ENCODE data around the gene CENPL. TPM values are rescaled to one million over a fixed set of nuclear protein-coding genes. Genes with fewer than 3 reads are reported as not detected.
A peak's percentile ranks its signal among the peaks of the same experiment; 100 is the strongest.

Gene CENPL, protein sequence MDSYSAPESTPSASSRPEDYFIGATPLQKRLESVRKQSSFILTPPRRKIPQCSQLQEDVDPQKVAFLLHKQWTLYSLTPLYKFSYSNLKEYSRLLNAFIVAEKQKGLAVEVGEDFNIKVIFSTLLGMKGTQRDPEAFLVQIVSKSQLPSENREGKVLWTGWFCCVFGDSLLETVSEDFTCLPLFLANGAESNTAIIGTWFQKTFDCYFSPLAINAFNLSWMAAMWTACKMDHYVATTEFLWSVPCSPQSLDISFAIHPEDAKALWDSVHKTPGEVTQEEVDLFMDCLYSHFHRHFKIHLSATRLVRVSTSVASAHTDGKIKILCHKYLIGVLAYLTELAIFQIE
- 9.9 TPM for total RNA-seq

- Histone ChIP-seq H3K27me3 (ENCODE audit: control insufficient read depth in 3 of 3, insufficient read depth in 3 of 3, low read length in 3 of 3) (no peaks in the 10 kb centered on the region), H3K36me3 (ENCODE audit: control insufficient read depth in 3 of 3, insufficient read depth in 3 of 3, low read length in 3 of 3) (peaks cover 0 to 2% (median 0%) of the 10 kb centered on the region in 3 donors), H3K9ac (ENCODE audit: low read depth in 1 of 3, low read length in 3 of 3) (peak within 1 kb of the TSS; percentile 94 to 98 (median 98)), H3K9me3 (ENCODE audit: control insufficient read depth in 3 of 3, low read length in 3 of 3) (no peaks in the 10 kb centered on the region), H3K27ac (ENCODE audit: low read depth, low read length) (peak within 1 kb of the TSS; percentile 99), H3K4me1 (ENCODE audit: control insufficient read depth in 3 of 3, insufficient read depth in 3 of 3, low read length in 3 of 3) (peaks cover 8 to 9% (median 8%) of the 10 kb centered on the region in 3 donors), H3K4me3 (ENCODE audit: low read length in 3 of 3) (peak within 1 kb of the TSS; percentile 95 to 100 (median 98))
Measured at GRCh38 chr1:173824315-173825081, at the start of gene CENPL, which contains the start of gene DARS2. Gene CENPL, minus strand, starts transcription at chr1:173824883. Its CDS starts 13,584 bp downstream, at chr1:173811299. Gene DARS2, plus strand, starts transcription at chr1:173824673. Its CDS starts 557 bp downstream, at chr1:173825230.

DNA sequence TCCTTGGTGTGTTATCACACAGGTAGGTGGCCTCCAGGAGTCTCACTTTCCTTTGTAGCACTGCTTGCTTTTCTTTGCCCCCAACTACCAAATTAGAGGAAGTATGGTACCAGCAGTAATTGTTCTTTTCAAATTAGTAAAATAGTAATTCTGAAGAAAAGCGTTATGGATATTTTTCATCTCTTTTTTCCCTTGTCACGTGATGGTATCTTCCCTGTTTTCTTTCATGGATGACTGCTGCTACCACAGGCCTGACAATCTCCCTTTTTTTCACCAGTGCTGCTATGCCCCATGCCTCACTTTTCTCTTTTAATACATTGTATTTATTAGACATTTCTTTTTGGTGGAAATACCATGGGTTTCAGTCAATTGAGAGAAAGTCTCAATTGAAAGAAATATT is 46.8 kb upstream of the CENPL start:
- Histone ChIP-seq H3K27ac (ENCODE audit: low read depth, low read length) (no peak overlapping the region), H3K4me1 (ENCODE audit: control insufficient read depth in 3 of 3, insufficient read depth in 3 of 3, low read length in 3 of 3) (peaks cover 12 to 24% (median 20%) of the 10 kb centered on the region in 3 donors), H3K9ac (ENCODE audit: low read depth in 1 of 3, low read length in 3 of 3) (no peak overlapping the region), H3K27me3 (ENCODE audit: control insufficient read depth in 3 of 3, insufficient read depth in 3 of 3, low read length in 3 of 3) (no peaks in the 10 kb centered on the region), H3K9me3 (ENCODE audit: control insufficient read depth in 3 of 3, low read length in 3 of 3) (no peaks in the 10 kb centered on the region), H3K4me3 (ENCODE audit: low read length in 3 of 3) (no peak overlapping the region), H3K36me3 (ENCODE audit: control insufficient read depth in 3 of 3, insufficient read depth in 3 of 3, low read length in 3 of 3) (peaks cover 5 to 23% (median 14%) of the 10 kb centered on the region in 3 donors)

DNA sequence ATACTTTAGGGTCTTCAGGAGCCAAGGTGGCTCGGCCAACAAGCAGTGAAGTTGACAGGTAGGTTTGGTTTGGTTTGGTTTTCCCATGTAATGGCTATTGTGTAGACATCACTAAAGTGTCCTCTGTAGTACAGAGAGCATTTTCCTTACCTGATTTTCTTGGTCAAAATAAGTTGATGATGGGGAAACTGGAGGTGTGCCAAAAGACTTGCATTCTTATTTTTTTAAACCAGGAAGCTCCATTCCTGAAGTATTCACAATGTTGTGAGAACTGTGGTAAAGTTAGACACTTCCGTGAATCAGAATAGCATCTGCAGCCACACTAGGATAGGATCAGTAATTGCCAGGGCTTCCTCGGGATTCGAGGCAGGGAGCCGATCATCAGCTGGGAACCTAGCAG is 46.4 kb upstream of the CENPL start:
- no peaks in the 10 kb centered on the region for H3K27me3 ChIP-seq (ENCODE audit: control insufficient read depth in 3 of 3, insufficient read depth in 3 of 3, low read length in 3 of 3)
- H3K4me1 ChIP-seq (ENCODE audit: control insufficient read depth in 3 of 3, insufficient read depth in 3 of 3, low read length in 3 of 3): peaks cover 15 to 27% (median 24%) of the 10 kb centered on the region in 3 donors
- H3K9me3 ChIP-seq (ENCODE audit: control insufficient read depth in 3 of 3, low read length in 3 of 3): no peaks in the 10 kb centered on the region
- H3K27ac ChIP-seq (ENCODE audit: low read depth, low read length): no peak overlapping the region
- H3K4me3 ChIP-seq (ENCODE audit: low read length in 3 of 3): no peak overlapping the region
- no peak overlapping the region for H3K9ac ChIP-seq (ENCODE audit: low read depth in 1 of 3, low read length in 3 of 3)
- peaks cover 8 to 23% (median 18%) of the 10 kb centered on the region in 3 donors for H3K36me3 ChIP-seq (ENCODE audit: control insufficient read depth in 3 of 3, insufficient read depth in 3 of 3, low read length in 3 of 3)

DNA sequence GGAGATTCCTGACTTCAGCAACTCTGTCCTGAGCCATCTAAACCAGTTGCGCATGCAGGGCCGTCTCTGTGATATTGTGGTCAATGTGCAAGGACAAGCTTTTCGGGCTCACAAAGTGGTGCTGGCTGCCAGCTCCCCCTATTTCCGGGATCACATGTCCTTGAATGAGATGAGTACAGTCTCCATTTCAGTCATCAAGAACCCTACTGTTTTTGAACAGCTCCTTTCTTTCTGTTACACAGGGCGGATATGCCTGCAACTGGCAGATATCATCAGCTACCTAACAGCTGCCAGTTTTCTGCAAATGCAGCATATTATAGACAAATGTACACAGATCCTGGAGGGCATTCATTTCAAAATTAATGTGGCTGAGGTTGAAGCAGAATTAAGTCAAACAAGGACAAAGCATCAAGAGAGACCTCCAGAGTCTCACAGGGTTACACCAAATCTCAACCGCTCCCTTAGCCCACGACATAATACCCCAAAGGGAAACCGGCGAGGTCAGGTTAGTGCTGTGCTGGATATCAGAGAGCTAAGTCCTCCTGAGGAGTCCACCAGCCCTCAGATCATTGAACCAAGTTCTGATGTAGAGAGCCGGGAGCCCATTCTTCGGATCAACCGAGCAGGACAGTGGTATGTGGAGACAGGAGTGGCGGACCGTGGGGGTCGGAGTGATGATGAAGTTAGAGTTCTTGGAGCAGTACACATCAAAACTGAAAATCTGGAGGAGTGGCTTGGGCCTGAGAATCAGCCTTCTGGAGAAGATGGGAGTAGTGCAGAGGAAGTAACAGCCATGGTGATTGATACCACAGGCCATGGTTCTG is 45.8 kb upstream of the CENPL start:
- H3K9me3 ChIP-seq (ENCODE audit: control insufficient read depth in 3 of 3, low read length in 3 of 3): no peaks in the 10 kb centered on the region
- no peak overlapping the region for H3K9ac ChIP-seq (ENCODE audit: low read depth in 1 of 3, low read length in 3 of 3)
- H3K36me3 ChIP-seq (ENCODE audit: control insufficient read depth in 3 of 3, insufficient read depth in 3 of 3, low read length in 3 of 3): peaks cover 7 to 24% (median 21%) of the 10 kb centered on the region in 3 donors
- no peak overlapping the region for H3K4me3 ChIP-seq (ENCODE audit: low read length in 3 of 3)
- peak overlapping the region; percentile 36 for H3K27ac ChIP-seq (ENCODE audit: low read depth, low read length)
- peaks cover 15 to 27% (median 27%) of the 10 kb centered on the region in 3 donors for H3K4me1 ChIP-seq (ENCODE audit: control insufficient read depth in 3 of 3, insufficient read depth in 3 of 3, low read length in 3 of 3)
- no peaks in the 10 kb centered on the region for H3K27me3 ChIP-seq (ENCODE audit: control insufficient read depth in 3 of 3, insufficient read depth in 3 of 3, low read length in 3 of 3)

- Histone ChIP-seq H3K27ac (ENCODE audit: low read depth, low read length) (peak overlapping the region; percentile 89), H3K4me1 (ENCODE audit: control insufficient read depth in 3 of 3, insufficient read depth in 3 of 3, low read length in 3 of 3) (peaks cover 15 to 27% (median 27%) of the 10 kb centered on the region in 3 donors), H3K9ac (ENCODE audit: low read depth in 1 of 3, low read length in 3 of 3) (peak overlapping the region; percentile 79 to 86 (median 81)), H3K9me3 (ENCODE audit: control insufficient read depth in 3 of 3, low read length in 3 of 3) (no peaks in the 10 kb centered on the region), H3K27me3 (ENCODE audit: control insufficient read depth in 3 of 3, insufficient read depth in 3 of 3, low read length in 3 of 3) (no peaks in the 10 kb centered on the region), H3K4me3 (ENCODE audit: low read length in 3 of 3) (peak overlapping the region; percentile 94 to 95 (median 95)), H3K36me3 (ENCODE audit: control insufficient read depth in 3 of 3, insufficient read depth in 3 of 3, low read length in 3 of 3) (peaks cover 14 to 33% (median 30%) of the 10 kb centered on the region in 3 donors)
Measured at GRCh38 chr1:173869021-173869359, 44.3 kb upstream of the CENPL start.

DNA sequence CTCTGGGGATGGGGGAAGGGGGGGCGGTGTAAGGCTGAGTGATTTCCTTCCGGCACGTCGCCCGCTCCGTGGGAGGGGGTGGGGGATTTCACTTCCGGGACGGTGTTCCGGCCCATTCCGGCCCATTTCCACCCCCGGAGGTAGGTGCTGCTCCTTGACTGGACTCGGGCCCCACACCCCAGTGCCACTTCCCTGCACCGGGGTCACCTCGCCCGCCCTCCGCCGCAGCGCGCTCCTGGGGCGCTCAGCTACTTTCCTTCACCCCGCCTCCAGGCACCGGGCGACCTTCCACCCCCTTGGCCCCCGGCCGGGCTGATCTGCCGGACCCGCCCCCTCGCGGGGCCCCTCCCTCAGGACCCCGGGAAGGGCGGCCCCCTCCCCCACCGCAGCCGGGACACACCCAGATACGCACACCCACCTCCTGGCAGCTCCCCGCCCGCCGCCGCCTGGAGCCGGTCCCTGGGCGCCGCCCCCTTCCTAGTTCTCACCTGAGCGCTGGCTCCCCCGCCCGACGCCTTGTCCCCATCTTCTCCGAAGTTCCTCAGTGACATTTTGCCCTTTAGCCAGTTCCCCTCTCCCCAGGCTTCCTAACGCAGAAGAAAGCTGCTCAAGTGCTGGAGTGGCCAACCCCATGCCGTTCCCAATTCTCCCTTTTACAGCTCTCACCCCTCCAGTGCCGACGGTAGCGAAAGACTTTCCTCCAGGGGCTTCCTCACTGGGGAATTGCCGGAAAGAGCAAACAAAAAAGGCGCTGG is 43.8 kb upstream of the CENPL start, which contains the start of gene ZBTB37:
TSS of gene ZBTB37 (plus strand) at position 115 of the 755 bp plus-strand sequence. CDS start 1,846 bp downstream, outside the sequence.
- peak within 1 kb of the TSS; percentile 89 for H3K27ac ChIP-seq (ENCODE audit: low read depth, low read length)
- peak within 1 kb of the TSS; percentile 94 to 95 (median 95) for H3K4me3 ChIP-seq (ENCODE audit: low read length in 3 of 3)
- H3K9me3 ChIP-seq (ENCODE audit: control insufficient read depth in 3 of 3, low read length in 3 of 3): no peaks in the 10 kb centered on the region
- peaks cover 15 to 27% (median 27%) of the 10 kb centered on the region in 3 donors for H3K4me1 ChIP-seq (ENCODE audit: control insufficient read depth in 3 of 3, insufficient read depth in 3 of 3, low read length in 3 of 3)
- H3K27me3 ChIP-seq (ENCODE audit: control insufficient read depth in 3 of 3, insufficient read depth in 3 of 3, low read length in 3 of 3): no peaks in the 10 kb centered on the region
- H3K36me3 ChIP-seq (ENCODE audit: control insufficient read depth in 3 of 3, insufficient read depth in 3 of 3, low read length in 3 of 3): peaks cover 14 to 36% (median 32%) of the 10 kb centered on the region in 3 donors
- H3K9ac ChIP-seq (ENCODE audit: low read depth in 1 of 3, low read length in 3 of 3): peak within 1 kb of the TSS; percentile 79 to 88 (median 86)

GRCh38 chr1:173867753-173868265 is 43.1 kb upstream of the CENPL start, which contains the start of gene GAS5:
Gene GAS5, minus strand, starts transcription at chr1:173867989.
- peaks cover 15 to 27% (median 27%) of the 10 kb centered on the region in 3 donors for H3K4me1 ChIP-seq (ENCODE audit: control insufficient read depth in 3 of 3, insufficient read depth in 3 of 3, low read length in 3 of 3)
- H3K9me3 ChIP-seq (ENCODE audit: control insufficient read depth in 3 of 3, low read length in 3 of 3): no peaks in the 10 kb centered on the region
- peak within 1 kb of the TSS; percentile 89 for H3K27ac ChIP-seq (ENCODE audit: low read depth, low read length)
- H3K9ac ChIP-seq (ENCODE audit: low read depth in 1 of 3, low read length in 3 of 3): peak within 1 kb of the TSS; percentile 79 to 88 (median 86)
- H3K27me3 ChIP-seq (ENCODE audit: control insufficient read depth in 3 of 3, insufficient read depth in 3 of 3, low read length in 3 of 3): no peaks in the 10 kb centered on the region
- H3K4me3 ChIP-seq (ENCODE audit: low read length in 3 of 3): peak within 1 kb of the TSS; percentile 94 to 95 (median 95)
- H3K36me3 ChIP-seq (ENCODE audit: control insufficient read depth in 3 of 3, insufficient read depth in 3 of 3, low read length in 3 of 3): peaks cover 18 to 42% (median 37%) of the 10 kb centered on the region in 3 donors

- peaks cover 15 to 27% (median 27%) of the 10 kb centered on the region in 3 donors for H3K4me1 ChIP-seq (ENCODE audit: control insufficient read depth in 3 of 3, insufficient read depth in 3 of 3, low read length in 3 of 3)
- peaks cover 21 to 47% (median 37%) of the 10 kb centered on the region in 3 donors for H3K36me3 ChIP-seq (ENCODE audit: control insufficient read depth in 3 of 3, insufficient read depth in 3 of 3, low read length in 3 of 3)
- peak overlapping the region; percentile 94 to 95 (median 95) for H3K4me3 ChIP-seq (ENCODE audit: low read length in 3 of 3)
- H3K27me3 ChIP-seq (ENCODE audit: control insufficient read depth in 3 of 3, insufficient read depth in 3 of 3, low read length in 3 of 3): no peaks in the 10 kb centered on the region
- H3K9me3 ChIP-seq (ENCODE audit: control insufficient read depth in 3 of 3, low read length in 3 of 3): no peaks in the 10 kb centered on the region
- peak overlapping the region; percentile 60 to 88 (median 86) for H3K9ac ChIP-seq (ENCODE audit: low read depth in 1 of 3, low read length in 3 of 3)
- H3K27ac ChIP-seq (ENCODE audit: low read depth, low read length): peak overlapping the region; percentile 89
Measured at GRCh38 chr1:173867141-173867752, 42.6 kb upstream of the CENPL start.
